OCI-LY1 (cell line): ENCODE results near the gene CCDC50.

Experiments
- CTCF ChIP-seq: fragments of 200-600 bp; sonication (generic), shearing (Covaris generic); IDR thresholded peaks from 2 replicates; pipeline ENCODE4 v1.5.1; 2017; ENCODE audit warnings: mild to moderate bottlenecking, antibody characterized with exemption, low read length, moderate library complexity, mixed read lengths
- EZH2 ChIP-seq: fragments of 200-600 bp; sonication (generic), shearing (Covaris generic); IDR thresholded peaks from 2 replicates; pipeline ENCODE4 v1.8.0; 2017; ENCODE audit warnings: borderline replicate concordance, mixed run types, mild to moderate bottlenecking, antibody characterized with exemption, low read length, moderate library complexity, mixed read lengths

GRCh38 chr3:191414732-191415131, 85.5 kb downstream of the CCDC50 start:
- no peak for TF ChIP-seq EZH2
- TF ChIP-seq CTCF = no peak
